HFF-Myc (cell line): ENCODE results near the gene NRBF2.

Experiments used
- DNase-seq: peaks from one replicate; pipeline ENCODE4 v3.0.0-alpha.2; 2011; ENCODE audit warnings: low read depth; ENCODE audit errors: extremely low read depth
- H3K4me3 ChIP-seq: replicated peaks from 2 replicates; pipeline ENCODE4 v1.5.1; 2011; ENCODE audit warnings: low read depth, mild to moderate bottlenecking, control low read depth, low read length
- CTCF ChIP-seq: IDR thresholded peaks from 2 replicates; pipeline ENCODE4 v1.5.1; 2012; ENCODE audit warnings: mild to moderate bottlenecking, low read depth, low read length, control low read depth; ENCODE audit errors: missing control alignments

Gene NRBF2

GRCh38 chr10:63165249-63165648 lies 32.1 kb downstream of the NRBF2 start:
- TF ChIP-seq CTCF = no peak
- no peak for DNase-seq
- no peak overlapping the region for H3K4me3 ChIP-seq

GRCh38 chr10:63166742-63167258 lies 33.7 kb downstream of the NRBF2 start:
- DNase-seq = peak; percentile 46
- TF ChIP-seq CTCF = peak; percentile 67
- H3K4me3 ChIP-seq = no peak overlapping the region

DNA sequence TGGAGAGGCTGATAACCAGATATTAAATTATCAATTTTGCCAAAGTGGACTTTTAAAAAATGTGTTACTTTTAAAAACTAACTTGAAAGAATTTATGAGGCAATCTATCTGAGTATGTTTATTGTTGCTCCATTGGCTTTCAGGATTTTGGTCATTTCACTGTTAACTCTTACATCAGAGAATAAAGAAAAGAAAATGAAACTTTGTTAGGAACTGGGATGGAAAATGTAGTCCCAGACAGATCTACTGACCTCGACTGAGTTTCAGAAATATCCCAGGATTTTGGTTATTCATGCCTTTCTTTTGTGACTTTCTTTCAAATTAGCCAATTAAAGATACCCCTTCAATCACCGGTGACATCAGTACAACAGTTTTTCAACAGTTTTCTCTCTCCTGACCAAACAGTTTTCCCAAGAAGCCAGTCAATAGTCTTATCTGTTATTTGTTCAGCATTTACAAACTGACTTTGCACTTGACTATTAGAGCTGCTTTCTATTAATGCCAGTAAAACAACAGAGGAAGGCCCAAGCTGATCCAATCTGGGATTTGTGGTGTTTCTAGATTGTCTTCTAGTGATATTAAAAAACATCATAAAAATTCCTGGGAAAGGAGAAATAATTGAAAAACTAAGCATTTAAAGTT lies 35.8 kb downstream of the NRBF2 start:
- DNase-seq = no peak
- no peak for TF ChIP-seq CTCF
- H3K4me3 ChIP-seq = no peak overlapping the region

- no peak overlapping the region for H3K4me3 ChIP-seq
- DNase-seq = no peak
- TF ChIP-seq CTCF = no peak
These were observed 36.5 kb downstream of the NRBF2 start for GRCh38 chr10:63169624-63170023.

DNA sequence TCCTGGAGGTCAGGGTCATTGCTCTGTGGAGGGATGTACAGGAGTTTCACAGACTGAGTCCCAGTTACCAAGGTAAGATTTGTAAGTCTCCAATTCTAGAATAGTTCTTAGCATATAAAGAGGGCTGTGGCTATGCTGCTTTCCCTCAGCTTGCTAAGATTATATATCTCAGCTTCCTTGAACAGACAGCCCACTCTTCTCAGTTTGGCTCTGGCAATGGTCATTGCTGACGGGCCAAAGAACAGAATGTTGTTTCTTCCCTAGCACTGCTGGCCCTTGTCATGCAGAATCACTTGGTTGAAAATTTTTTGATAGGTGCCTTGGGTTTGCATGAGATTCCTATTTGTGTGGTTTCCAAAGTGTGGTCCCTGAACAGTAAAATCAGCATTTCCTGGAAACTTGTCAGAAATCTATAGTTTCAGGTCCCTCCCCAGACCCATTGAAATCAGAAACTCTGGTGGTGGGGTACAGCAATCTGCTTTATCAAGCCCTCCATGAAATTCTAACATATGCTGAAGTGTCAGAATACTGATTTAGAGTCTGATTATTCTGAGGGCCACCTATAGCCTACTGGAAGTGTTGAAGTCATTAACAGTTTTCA lies 38.2 kb downstream of the NRBF2 start:
- DNase-seq = no peak
- no peak for TF ChIP-seq CTCF
- H3K4me3 ChIP-seq = no peak overlapping the region

GRCh38 chr10:63171926-63172325 lies 38.8 kb downstream of the NRBF2 start:
- TF ChIP-seq CTCF = no peak
- no peak for DNase-seq
- H3K4me3 ChIP-seq = no peak overlapping the region
